ENCODE results near the gene RNU6-7. TPM values are rescaled to one million over a fixed set of nuclear protein-coding genes. Genes with fewer than 3 reads are reported as not detected.

Gene RNU6-7
- total and polyA plus RNA-seq, 2 of the 13 experiments (the other 11 are each of a cell fraction or from before 2014, with no cell fraction given): under 0.01 TPM; not detected in 1

- TF ChIP-seq CBX2 (IDR thresholded peaks at IDR 0.05; ENCODE audit: low read depth, low read length) (peak; percentile 42; the same call in 1 of the 2 replicates), CBX2 (CRISPR knock-in tag; IDR thresholded peaks at IDR 0.05; ENCODE audit: low read depth) (0 out of 2 replicates have a peak, but pooled peaks have one; percentile 75), CBX1 (IDR thresholded peaks at IDR 0.05; ENCODE audit: low read depth) (peak; percentile 92), SIX1 (CRISPR knock-in tag; IDR thresholded peaks at IDR 0.05; ENCODE audit: borderline replicate concordance) (0 out of 2 replicates have a peak, but pooled peaks have one; percentile 23), ZNF407 (CRISPR knock-in tag; IDR thresholded peaks at IDR 0.05; ENCODE audit: not compliant biosample characterization) (peak; percentile 78), MTF2 (CRISPR knock-in tag; IDR thresholded peaks at IDR 0.05; ENCODE audit: borderline replicate concordance) (peak; percentile 41; the same call in 1 of the 2 replicates), ZSCAN20 (CRISPR knock-in tag; IDR thresholded peaks at IDR 0.05; ENCODE audit: borderline replicate concordance) (peak; percentile 81), ZSCAN12 (CRISPR knock-in tag; IDR thresholded peaks at IDR 0.05) (peak; percentile 79; the same call in 1 of the 2 replicates), REXO4 (CRISPR knock-in tag; IDR thresholded peaks at IDR 0.05; ENCODE audit: borderline replicate concordance) (no peak), FOXP4 (CRISPR knock-in tag; IDR thresholded peaks at IDR 0.05) (peak; percentile 86), MXI1 (IDR thresholded peaks at IDR 0.05; ENCODE audit: borderline replicate concordance, low read depth, low read length) (peak; percentile 95; the same call in 1 of the 3 replicates)
Measured at GRCh38 chr14:32202998-32203882, 1.4 kb downstream of the RNU6-7 start, which contains the start of gene RNU6-8 (continued).
